Cardiac muscle cell (in vitro differentiated cells and primary cell): Measurements from ENCODE around the gene OXT. TPM values are rescaled to one million over a fixed set of nuclear protein-coding genes. Genes with fewer than 3 reads are reported as not detected.

Experiments used
- DNase-seq, 2 donors: peaks; one replicate each; pipeline versions ENCODE4 v3.0.0 to v3.0.0-alpha.2; 2010 to 2017; ENCODE audit warnings: low read depth in 1 of 2, low spot score in 1 of 2
- H3K27ac ChIP-seq: fragments of 200-600 bp; sonication (generic); 2 replicates; pipeline ENCODE4 v1.5.1; 2016
- H3K27me3 ChIP-seq: fragments of 200-600 bp; sonication (generic); 2 replicates; pipeline ENCODE4 v1.6.0; 2016; ENCODE audit warnings: control low read depth
- H3K36me3 ChIP-seq: fragments of 200-600 bp; sonication (generic); 2 replicates; pipeline ENCODE4 v1.5.1; 2016; ENCODE audit warnings: control low read depth
- H3K4me1 ChIP-seq: fragments of 200-600 bp; sonication (generic); 2 replicates; pipeline ENCODE4 v1.8.1; 2017; ENCODE audit warnings: low read depth, mild to moderate bottlenecking, mixed run types
- H3K4me3 ChIP-seq: fragments of 200-600 bp; sonication (generic); 2 replicates; pipeline ENCODE4 v1.5.1; 2016; ENCODE audit warnings: mild to moderate bottlenecking
- H3K9me3 ChIP-seq: fragments of 200-600 bp; sonication (generic); 2 replicates; pipeline ENCODE4 v1.5.1; 2017; ENCODE audit warnings: low read depth, mild to moderate bottlenecking, control low read depth
- polyA plus RNA-seq: library from polyadenylated mRNA; unstranded; fragments of >200 nt; fragmentation: Nextera tagmentation; extraction: Ambion mirVana; gene quantifications from 2 replicates; pipeline ENCODE4 v1.2.1, GENCODE V29; 2016
- total RNA-seq: library from RNA; depleted of rRNA; stranded (reverse); fragments of >200 nt; gene quantifications from 2 replicates; pipeline ENCODE4 v1.2.3, GENCODE V29; 2016
- TF ChIP-seq, protein P1 (sequence below): IDR thresholded peaks from 2 replicates; pipeline ENCODE4 v1.5.1; 2012; ENCODE audit warnings: low read depth, mild to moderate bottlenecking, low read length

The OXT gene
- total and polyA plus RNA-seq, 2 experiments from 2014 or later: not detected

DNA sequence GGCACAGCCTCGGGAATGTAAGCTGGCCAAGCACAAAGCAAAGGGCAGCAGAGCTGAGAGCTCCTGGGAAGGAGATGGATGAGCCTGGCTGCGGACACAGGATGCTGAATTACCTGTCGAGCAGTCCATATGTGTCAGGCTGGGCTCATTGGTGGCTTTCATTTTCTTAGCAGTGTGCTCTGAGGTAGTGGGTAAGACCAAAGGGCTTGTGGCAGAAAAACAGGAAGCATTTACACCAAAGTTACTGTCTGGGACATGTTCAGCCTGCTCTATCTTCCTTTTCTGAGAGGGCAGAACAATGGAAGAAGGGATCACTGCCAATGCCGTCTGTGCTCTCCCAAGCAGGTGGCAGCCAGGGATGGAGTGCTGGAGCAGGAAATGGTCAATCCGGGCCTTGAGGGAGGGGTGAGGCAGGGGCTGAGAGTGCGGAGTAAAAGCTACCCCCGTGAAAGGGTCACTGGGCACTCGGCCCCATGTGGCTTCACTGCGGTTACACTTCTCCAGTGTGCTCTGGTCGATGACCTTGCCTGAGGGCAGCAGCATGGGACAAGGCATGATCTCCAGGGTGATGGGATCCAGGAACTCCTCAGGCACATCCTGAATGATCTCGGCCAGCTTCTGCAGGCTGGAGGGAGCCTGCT lies 50.0 kb downstream of the OXT start:
- TF ChIP-seq, protein P1, sequence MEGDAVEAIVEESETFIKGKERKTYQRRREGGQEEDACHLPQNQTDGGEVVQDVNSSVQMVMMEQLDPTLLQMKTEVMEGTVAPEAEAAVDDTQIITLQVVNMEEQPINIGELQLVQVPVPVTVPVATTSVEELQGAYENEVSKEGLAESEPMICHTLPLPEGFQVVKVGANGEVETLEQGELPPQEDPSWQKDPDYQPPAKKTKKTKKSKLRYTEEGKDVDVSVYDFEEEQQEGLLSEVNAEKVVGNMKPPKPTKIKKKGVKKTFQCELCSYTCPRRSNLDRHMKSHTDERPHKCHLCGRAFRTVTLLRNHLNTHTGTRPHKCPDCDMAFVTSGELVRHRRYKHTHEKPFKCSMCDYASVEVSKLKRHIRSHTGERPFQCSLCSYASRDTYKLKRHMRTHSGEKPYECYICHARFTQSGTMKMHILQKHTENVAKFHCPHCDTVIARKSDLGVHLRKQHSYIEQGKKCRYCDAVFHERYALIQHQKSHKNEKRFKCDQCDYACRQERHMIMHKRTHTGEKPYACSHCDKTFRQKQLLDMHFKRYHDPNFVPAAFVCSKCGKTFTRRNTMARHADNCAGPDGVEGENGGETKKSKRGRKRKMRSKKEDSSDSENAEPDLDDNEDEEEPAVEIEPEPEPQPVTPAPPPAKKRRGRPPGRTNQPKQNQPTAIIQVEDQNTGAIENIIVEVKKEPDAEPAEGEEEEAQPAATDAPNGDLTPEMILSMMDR: no peak
- DNase-seq: no peak
- no peaks in the 10 kb centered on the region for H3K9me3 ChIP-seq

More for the DNA sequence above, 50.0 kb downstream of the OXT start:
- H3K27me3 ChIP-seq: no peaks in the 10 kb centered on the region
- no peaks in the 10 kb centered on the region for H3K4me1 ChIP-seq
- H3K27ac ChIP-seq: no peak overlapping the region
- H3K4me3 ChIP-seq: no peak overlapping the region
- peaks cover 9% of the 10 kb centered on the region for H3K36me3 ChIP-seq

Other genes with a start within 250 kb of the OXT start
- 69.2 and 78.0 TPM in 2 replicates for gene PCED1A, start 231.0 kb upstream of the OXT start, total RNA-seq
- gene PCED1A, start 231.0 kb upstream of the OXT start, polyA plus RNA-seq: 45.5 and 50.6 TPM in 2 replicates
- 49.1 and 51.5 TPM in 2 replicates for gene VPS16, start 230.9 kb upstream of the OXT start, total RNA-seq
- gene VPS16, start 230.9 kb upstream of the OXT start, polyA plus RNA-seq: 44.5 and 60.4 TPM in 2 replicates
- gene PTPRA, start 198.1 kb upstream of the OXT start, total RNA-seq: 44.0 and 45.1 TPM in 2 replicates
- 55.6 and 69.4 TPM in 2 replicates for gene PTPRA, start 198.1 kb upstream of the OXT start, polyA plus RNA-seq
- gene GNRH2, start 28.0 kb upstream of the OXT start, total RNA-seq: 5.3 TPM in 1 of 2 replicates, not detected in the other
- gene GNRH2, start 28.0 kb upstream of the OXT start, polyA plus RNA-seq: 0.24 TPM in 1 of 2 replicates, not detected in the other
- 129 and 133 TPM in 2 replicates for gene MRPS26, start 25.6 kb upstream of the OXT start, total RNA-seq
- 159 and 164 TPM in 2 replicates for gene MRPS26, start 25.6 kb upstream of the OXT start, polyA plus RNA-seq
- gene AVP, start 13.1 kb downstream of the OXT start, total RNA-seq: not detected in 2 replicates
- not detected in 2 replicates for gene AVP, start 13.1 kb downstream of the OXT start, polyA plus RNA-seq
- 9.5 and 14.6 TPM in 2 replicates for gene FASTKD5, start 88.2 kb downstream of the OXT start, total RNA-seq
- 12.3 and 21.4 TPM in 2 replicates for gene FASTKD5, start 88.2 kb downstream of the OXT start, polyA plus RNA-seq
- gene UBOX5, start 88.2 kb downstream of the OXT start, total RNA-seq: 7.7 and 11.0 TPM in 2 replicates
- 8.0 and 12.1 TPM in 2 replicates for gene UBOX5, start 88.2 kb downstream of the OXT start, polyA plus RNA-seq
- gene LZTS3, start 101.9 kb downstream of the OXT start, total RNA-seq: 20.5 and 30.9 TPM in 2 replicates
- 14.5 and 15.7 TPM in 2 replicates for gene LZTS3, start 101.9 kb downstream of the OXT start, polyA plus RNA-seq
- 57.6 and 107 TPM in 2 replicates for gene DDRGK1, start 133.1 kb downstream of the OXT start, total RNA-seq
- gene DDRGK1, start 133.1 kb downstream of the OXT start, polyA plus RNA-seq: 48.1 and 81.6 TPM in 2 replicates
- gene ITPA, start 137.9 kb downstream of the OXT start, total RNA-seq: 33.8 and 56.5 TPM in 2 replicates
- gene ITPA, start 137.9 kb downstream of the OXT start, polyA plus RNA-seq: 54.5 and 74.1 TPM in 2 replicates
- 0.11 and 0.12 TPM in 2 replicates for gene SLC4A11, start 167.6 kb downstream of the OXT start, total RNA-seq
- 0.54 TPM in 1 of 2 replicates, not detected in the other for gene SLC4A11, start 167.6 kb downstream of the OXT start, polyA plus RNA-seq